ENCODE results near the gene SPEF2.

The SPEF2 gene

GRCh38 chr5:35752012-35752411, 134.3 kb downstream of the SPEF2 start:
- TF ChIP-seq ISL1 (CRISPR knock-in tag; IDR thresholded peaks at IDR 0.05) (no peak), ZFP30 (CRISPR knock-in tag; IDR thresholded peaks at IDR 0.05) (no peak), CSDC2 (CRISPR knock-in tag; IDR thresholded peaks at IDR 0.05) (no peak), PPARA (CRISPR knock-in tag; IDR thresholded peaks at IDR 0.05; ENCODE audit: borderline replicate concordance) (no peak), BACH2 (CRISPR knock-in tag; IDR thresholded peaks at IDR 0.05; ENCODE audit: borderline replicate concordance) (no peak), ZNF565 (CRISPR knock-in tag; conservative IDR thresholded peaks at IDR 0.05; ENCODE audit: low read depth) (no peak), ZNF8 (CRISPR knock-in tag; IDR thresholded peaks at IDR 0.05) (no peak), ZNF70 (CRISPR knock-in tag; IDR thresholded peaks at IDR 0.05) (no peak), SNAI2 (CRISPR knock-in tag; IDR thresholded peaks at IDR 0.05) (no peak), GLIS3 (CRISPR knock-in tag; IDR thresholded peaks at IDR 0.05) (no peak), ZFP3 (CRISPR knock-in tag; IDR thresholded peaks at IDR 0.05) (no peak), RARB (CRISPR knock-in tag; IDR thresholded peaks at IDR 0.05) (no peak), TSHZ2 (CRISPR knock-in tag; IDR thresholded peaks at IDR 0.05) (no peak), OSR1 (CRISPR knock-in tag; IDR thresholded peaks at IDR 0.05) (no peak), CSRNP3 (CRISPR knock-in tag; IDR thresholded peaks at IDR 0.05) (no peak), ARNTL (CRISPR knock-in tag; IDR thresholded peaks at IDR 0.05; ENCODE audit: borderline replicate concordance, low read depth) (no peak), POU6F1 (CRISPR knock-in tag; IDR thresholded peaks at IDR 0.05; ENCODE audit: borderline replicate concordance, low read depth) (no peak)
- TF ChIP-seq, protein P1, sequence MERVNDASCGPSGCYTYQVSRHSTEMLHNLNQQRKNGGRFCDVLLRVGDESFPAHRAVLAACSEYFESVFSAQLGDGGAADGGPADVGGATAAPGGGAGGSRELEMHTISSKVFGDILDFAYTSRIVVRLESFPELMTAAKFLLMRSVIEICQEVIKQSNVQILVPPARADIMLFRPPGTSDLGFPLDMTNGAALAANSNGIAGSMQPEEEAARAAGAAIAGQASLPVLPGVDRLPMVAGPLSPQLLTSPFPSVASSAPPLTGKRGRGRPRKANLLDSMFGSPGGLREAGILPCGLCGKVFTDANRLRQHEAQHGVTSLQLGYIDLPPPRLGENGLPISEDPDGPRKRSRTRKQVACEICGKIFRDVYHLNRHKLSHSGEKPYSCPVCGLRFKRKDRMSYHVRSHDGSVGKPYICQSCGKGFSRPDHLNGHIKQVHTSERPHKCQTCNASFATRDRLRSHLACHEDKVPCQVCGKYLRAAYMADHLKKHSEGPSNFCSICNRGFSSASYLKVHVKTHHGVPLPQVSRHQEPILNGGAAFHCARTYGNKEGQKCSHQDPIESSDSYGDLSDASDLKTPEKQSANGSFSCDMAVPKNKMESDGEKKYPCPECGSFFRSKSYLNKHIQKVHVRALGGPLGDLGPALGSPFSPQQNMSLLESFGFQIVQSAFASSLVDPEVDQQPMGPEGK (CRISPR knock-in tag; IDR thresholded peaks at IDR 0.05; ENCODE audit: borderline replicate concordance), result no peak
- TF ChIP-seq, protein P2, sequence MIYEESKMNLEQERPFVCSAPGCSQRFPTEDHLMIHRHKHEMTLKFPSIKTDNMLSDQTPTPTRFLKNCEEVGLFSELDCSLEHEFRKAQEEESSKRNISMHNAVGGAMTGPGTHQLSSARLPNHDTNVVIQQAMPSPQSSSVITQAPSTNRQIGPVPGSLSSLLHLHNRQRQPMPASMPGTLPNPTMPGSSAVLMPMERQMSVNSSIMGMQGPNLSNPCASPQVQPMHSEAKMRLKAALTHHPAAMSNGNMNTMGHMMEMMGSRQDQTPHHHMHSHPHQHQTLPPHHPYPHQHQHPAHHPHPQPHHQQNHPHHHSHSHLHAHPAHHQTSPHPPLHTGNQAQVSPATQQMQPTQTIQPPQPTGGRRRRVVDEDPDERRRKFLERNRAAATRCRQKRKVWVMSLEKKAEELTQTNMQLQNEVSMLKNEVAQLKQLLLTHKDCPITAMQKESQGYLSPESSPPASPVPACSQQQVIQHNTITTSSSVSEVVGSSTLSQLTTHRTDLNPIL (CRISPR knock-in tag; IDR thresholded peaks at IDR 0.05; ENCODE audit: low read depth), result no peak
- ATAC-seq, result no peak

GRCh38 chr5:35753500-35753899, 135.8 kb downstream of the SPEF2 start:
- no peak for ATAC-seq
- TF ChIP-seq CSRNP3 (CRISPR knock-in tag; IDR thresholded peaks at IDR 0.05) (no peak), OSR1 (CRISPR knock-in tag; IDR thresholded peaks at IDR 0.05) (no peak), POU6F1 (CRISPR knock-in tag; IDR thresholded peaks at IDR 0.05; ENCODE audit: borderline replicate concordance, low read depth) (no peak), ZFP30 (CRISPR knock-in tag; IDR thresholded peaks at IDR 0.05) (no peak), ZNF70 (CRISPR knock-in tag; IDR thresholded peaks at IDR 0.05) (no peak), ZNF8 (CRISPR knock-in tag; IDR thresholded peaks at IDR 0.05) (no peak), ZNF565 (CRISPR knock-in tag; conservative IDR thresholded peaks at IDR 0.05; ENCODE audit: low read depth) (no peak), ZC3H10 (CRISPR knock-in tag; IDR thresholded peaks at IDR 0.05) (no peak)
- TF ChIP-seq, protein P2 (CRISPR knock-in tag; IDR thresholded peaks at IDR 0.05; ENCODE audit: low read depth), result no peak
